ENCODE results near the gene DTL. TPM values are rescaled to one million over a fixed set of nuclear protein-coding genes. Genes with fewer than 3 reads are reported as not detected.

The DTL gene
- total RNA-seq, 1 experiment from 2014 or later, result 41.0 TPM

- TF ChIP-seq CTCF (IDR thresholded peaks at IDR 0.05 in 2 of 3, conservative IDR thresholded peaks at IDR 0.05 in 1 of 3; ENCODE audit: borderline replicate concordance in 1 of 3, insufficient read depth in 1 of 3, low read depth in 2 of 3, low read length in 2 of 3), result no peak
- TF ChIP-seq FOSL1 (IDR thresholded peaks at IDR 0.05; ENCODE audit: low read depth), result no peak
- no peak for TF ChIP-seq MAX (IDR thresholded peaks at IDR 0.05)
- no peak for TF ChIP-seq YY1 (IDR thresholded peaks at IDR 0.05; ENCODE audit: extremely low read depth, insufficient replicate concordance, low read depth, low read length)
- TF ChIP-seq CEBPB (IDR thresholded peaks at IDR 0.05; ENCODE audit: low read depth), result no peak
- no peak for TF ChIP-seq SRF (IDR thresholded peaks at IDR 0.05; ENCODE audit: low read depth)
- no peak for TF ChIP-seq SP1 (IDR thresholded peaks at IDR 0.05; ENCODE audit: low read depth)
- no peak for TF ChIP-seq POLR2A (IDR thresholded peaks at IDR 0.05; ENCODE audit: borderline replicate concordance, extremely low read depth, insufficient read depth, insufficient read length)
Measured at GRCh38 chr1:212139526-212140135, 104.1 kb downstream of the DTL start (continued).

GRCh38 chr1:212141404-212141803 lies 105.9 kb downstream of the DTL start:
- H3K9ac ChIP-seq (ENCODE audit: low read length), result no peak overlapping the region
- no peaks in the 10 kb centered on the region for H4K20me1 ChIP-seq (ENCODE audit: insufficient read depth)
- no peak overlapping the region for H3K4me2 ChIP-seq (ENCODE audit: low read length)
- CTCF ChIA-PET, result no interaction called here
- H3K27me3 ChIP-seq (ENCODE audit: insufficient read depth, low read length), result no peaks in the 10 kb centered on the region
- intact Hi-C loops (cut with micrococcal nuclease), result no loop called here
- RAD21 ChIA-PET (ENCODE audit: low non-redundant PET in 1 of 2, low total read pairs in 2 of 2, uncharacterized antibody in 2 of 2, unreplicated experiment in 2 of 2), result no interaction called here
- BruUV-seq (replicated peaks), result no TSS peak
- H3K4me1 ChIP-seq (ENCODE audit: control insufficient read depth in 1 of 2, insufficient read depth in 2 of 2, low read length in 2 of 2), result peaks cover 0 to 4% of the 10 kb centered on the region in 2 experiments; a peak in 1 of 4 replicates
- H2AFZ ChIP-seq (ENCODE audit: low read depth, low read length, poor library complexity, severe bottlenecking), result no peak overlapping the region
- POLR2A ChIA-PET, result no interaction called here
- DNase-seq (ENCODE audit: low read depth, low spot score), result no peak
- H3K4me3 ChIP-seq (replicated peaks in 1 of 2; ENCODE audit: low read depth in 1 of 2, low read length in 2 of 2), result no peak overlapping the region
- H3K79me2 ChIP-seq (ENCODE audit: insufficient read depth, low read length), result no peaks in the 10 kb centered on the region
- H3K27ac ChIP-seq (ENCODE audit: low read depth, low read length), result no peak overlapping the region
- no peaks in the 10 kb centered on the region for H3K36me3 ChIP-seq (ENCODE audit: control insufficient read depth in 1 of 2, insufficient read depth in 2 of 2, low read length in 2 of 2)
- H3K9me3 ChIP-seq (ENCODE audit: control insufficient read depth in 1 of 2, insufficient read depth in 1 of 2, low read depth in 1 of 2, low read length in 2 of 2), result no peaks in the 10 kb centered on the region
- H3K9me2 ChIP-seq (ENCODE audit: insufficient read depth), result no peaks in the 10 kb centered on the region
- no peak for ATAC-seq
- TF ChIP-seq CEBPB (IDR thresholded peaks at IDR 0.05; ENCODE audit: low read depth) (no peak), EZH2phosphoT487 (IDR thresholded peaks at IDR 0.05; ENCODE audit: borderline replicate concordance) (no peak), SP1 (IDR thresholded peaks at IDR 0.05; ENCODE audit: low read depth) (no peak), ZNF274 (IDR thresholded peaks at IDR 0.05; ENCODE audit: low read depth, low read length) (no peak), CBX3 (IDR thresholded peaks at IDR 0.05; ENCODE audit: low read depth) (no peak), ELF1 (IDR thresholded peaks at IDR 0.05; ENCODE audit: borderline replicate concordance, low read depth) (no peak), ZBTB33 (IDR thresholded peaks at IDR 0.05; ENCODE audit: extremely low read depth, insufficient replicate concordance, low read length) (no peak), JUND (IDR thresholded peaks at IDR 0.05) (no peak), EGR1 (IDR thresholded peaks at IDR 0.05; ENCODE audit: low read depth) (no peak), CTCF (IDR thresholded peaks at IDR 0.05 in 2 of 3, conservative IDR thresholded peaks at IDR 0.05 in 1 of 3; ENCODE audit: borderline replicate concordance in 1 of 3, insufficient read depth in 1 of 3, low read depth in 2 of 3, low read length in 2 of 3) (no peak), ATF3 (IDR thresholded peaks at IDR 0.05) (no peak), RAD21 (IDR thresholded peaks at IDR 0.05; ENCODE audit: low read depth) (no peak), POLR2A (IDR thresholded peaks at IDR 0.05; ENCODE audit: borderline replicate concordance, extremely low read depth, insufficient read depth, insufficient read length) (no peak), TCF7L2 (IDR thresholded peaks at IDR 0.05; ENCODE audit: borderline replicate concordance, extremely low read depth, insufficient read depth, insufficient read length) (no peak), EZH2 (IDR thresholded peaks at IDR 0.05) (no peak)

Data from HCT116 (cell line).